ENCODE data around the gene SPDYE1.
"Not testable (repeated sequence)": the region's sequence is repeated elsewhere in the genome, so short reads cannot be mapped to it uniquely, and the experiment has no call there.

The SPDYE1 gene, protein sequence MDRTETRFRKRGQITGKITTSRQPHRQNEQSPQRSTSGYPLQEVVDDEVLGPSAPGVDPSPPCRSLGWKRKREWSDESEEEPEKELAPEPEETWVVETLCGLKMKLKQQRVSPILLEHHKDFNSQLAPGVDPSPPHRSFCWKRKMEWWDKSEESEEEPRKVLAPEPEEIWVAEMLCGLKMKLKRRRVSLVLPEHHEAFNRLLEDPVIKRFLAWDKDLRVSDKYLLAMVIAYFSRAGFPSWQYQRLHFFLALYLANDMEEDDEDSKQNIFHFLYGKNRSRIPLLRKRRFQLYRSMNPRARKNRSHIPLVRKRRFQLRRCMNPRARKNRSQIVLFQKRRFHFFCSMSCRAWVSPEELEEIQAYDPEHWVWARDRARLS

DNA sequence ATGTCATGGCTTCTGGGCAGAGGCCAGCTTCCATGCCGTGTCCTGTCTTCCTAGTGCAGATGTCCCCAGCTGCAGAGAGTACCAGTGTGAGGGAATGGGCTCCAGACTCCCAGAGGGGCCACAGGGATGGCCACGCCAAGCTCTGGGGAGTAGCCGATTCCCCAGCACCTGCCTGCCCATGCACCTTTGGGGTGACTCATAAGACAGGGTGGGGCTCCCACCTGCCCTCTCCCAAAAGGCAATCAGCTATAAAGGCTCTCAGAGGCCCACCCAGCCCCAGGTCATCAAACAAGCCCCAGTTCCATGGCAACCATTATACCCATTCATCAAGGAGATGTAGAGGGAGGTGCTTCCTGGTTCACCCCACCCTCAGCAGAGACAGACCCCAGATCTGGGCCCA is at the start of gene SPDYE1:
Gene SPDYE1, plus strand, starts transcription at position 366 of the 400 bp plus-strand sequence. CDS start 2,053 bp downstream, outside the sequence.
- H3K4me1 ChIP-seq (ENCODE audit: insufficient read depth, insufficient read length); H3K9me3 ChIP-seq (ENCODE audit: insufficient read depth, low read length); H3K36me3 ChIP-seq (ENCODE audit: insufficient read depth, insufficient read length, low read length); H3K9ac ChIP-seq (ENCODE audit: insufficient read length, low read depth); H3K27me3 ChIP-seq (ENCODE audit: insufficient read depth, insufficient read length); H3K4me3 ChIP-seq (ENCODE audit: insufficient read length, low read depth); DNase-seq (ENCODE audit: low read depth, low spot score): not testable (repeated sequence)

DNA sequence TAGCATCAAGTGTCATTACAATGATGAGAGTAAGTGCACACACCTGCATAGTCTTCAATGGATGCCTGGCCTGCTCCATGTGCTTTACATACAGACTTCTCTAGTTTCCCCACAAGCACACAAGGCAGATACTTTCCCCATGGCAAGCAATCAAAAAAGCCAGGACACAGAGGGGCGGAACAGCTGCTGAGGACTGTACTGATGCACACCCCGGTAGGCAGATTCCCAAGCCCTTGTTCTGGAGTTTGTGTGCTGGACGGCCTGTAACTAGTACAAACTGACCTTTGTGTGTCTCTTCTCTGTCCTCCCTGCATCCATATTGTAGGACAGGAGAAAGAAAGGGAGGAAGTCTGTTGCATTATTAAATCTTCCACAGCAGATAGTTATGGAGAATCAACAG is 45.7 kb upstream of the SPDYE1 start:
- TF ChIP-seq ZNF274 (IDR thresholded peaks at IDR 0.05; ENCODE audit: low read depth, low read length): no peak
- no peak for TF ChIP-seq YY1 (IDR thresholded peaks at IDR 0.05; ENCODE audit: insufficient read depth, insufficient read length)
- TF ChIP-seq SUZ12 (IDR thresholded peaks at IDR 0.05; ENCODE audit: extremely low read depth, insufficient read depth, insufficient read length): no peak
- Histone ChIP-seq H3K36me3 (ENCODE audit: insufficient read depth, insufficient read length, low read length) (peaks cover 9% of the 10 kb centered on the region), H3K27me3 (ENCODE audit: insufficient read depth, insufficient read length) (no peaks in the 10 kb centered on the region), H3K4me3 (ENCODE audit: insufficient read length, low read depth) (no peak overlapping the region), H3K9me3 (ENCODE audit: insufficient read depth, low read length) (no peaks in the 10 kb centered on the region), H3K9ac (ENCODE audit: insufficient read length, low read depth) (no peak overlapping the region), H3K4me1 (ENCODE audit: insufficient read depth, insufficient read length) (no peaks in the 10 kb centered on the region)
- no peak for DNase-seq (ENCODE audit: low read depth, low spot score)

DNA sequence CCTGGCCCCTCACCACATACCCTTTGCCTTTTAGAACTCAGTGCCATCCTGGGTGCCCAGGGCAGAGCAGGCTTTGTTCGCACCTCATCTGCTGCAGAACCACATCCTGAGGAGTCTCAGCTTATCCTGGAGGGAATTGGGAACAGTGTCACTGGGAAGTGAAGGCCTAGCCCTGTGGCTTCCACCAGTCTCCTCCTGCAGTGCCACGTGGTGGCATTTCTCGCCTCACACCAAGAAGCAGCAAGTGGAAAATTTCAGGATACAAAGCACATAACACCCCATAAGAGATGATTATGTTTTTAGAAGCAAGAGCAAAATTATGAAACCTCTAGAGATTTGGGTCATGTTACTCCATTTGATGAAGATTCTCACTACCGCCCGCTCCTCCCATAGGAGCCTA is 44.6 kb upstream of the SPDYE1 start:
- Histone ChIP-seq H3K27me3 (ENCODE audit: insufficient read depth, insufficient read length) (no peaks in the 10 kb centered on the region), H3K4me3 (ENCODE audit: insufficient read length, low read depth) (no peak overlapping the region), H3K9me3 (ENCODE audit: insufficient read depth, low read length) (no peaks in the 10 kb centered on the region), H3K36me3 (ENCODE audit: insufficient read depth, insufficient read length, low read length) (peaks cover 9% of the 10 kb centered on the region), H3K9ac (ENCODE audit: insufficient read length, low read depth) (no peak overlapping the region), H3K4me1 (ENCODE audit: insufficient read depth, insufficient read length) (no peaks in the 10 kb centered on the region)
- TF ChIP-seq ZNF274 (IDR thresholded peaks at IDR 0.05; ENCODE audit: low read depth, low read length): no peak
- TF ChIP-seq YY1 (IDR thresholded peaks at IDR 0.05; ENCODE audit: insufficient read depth, insufficient read length): no peak
- no peak for DNase-seq (ENCODE audit: low read depth, low spot score)

DNA sequence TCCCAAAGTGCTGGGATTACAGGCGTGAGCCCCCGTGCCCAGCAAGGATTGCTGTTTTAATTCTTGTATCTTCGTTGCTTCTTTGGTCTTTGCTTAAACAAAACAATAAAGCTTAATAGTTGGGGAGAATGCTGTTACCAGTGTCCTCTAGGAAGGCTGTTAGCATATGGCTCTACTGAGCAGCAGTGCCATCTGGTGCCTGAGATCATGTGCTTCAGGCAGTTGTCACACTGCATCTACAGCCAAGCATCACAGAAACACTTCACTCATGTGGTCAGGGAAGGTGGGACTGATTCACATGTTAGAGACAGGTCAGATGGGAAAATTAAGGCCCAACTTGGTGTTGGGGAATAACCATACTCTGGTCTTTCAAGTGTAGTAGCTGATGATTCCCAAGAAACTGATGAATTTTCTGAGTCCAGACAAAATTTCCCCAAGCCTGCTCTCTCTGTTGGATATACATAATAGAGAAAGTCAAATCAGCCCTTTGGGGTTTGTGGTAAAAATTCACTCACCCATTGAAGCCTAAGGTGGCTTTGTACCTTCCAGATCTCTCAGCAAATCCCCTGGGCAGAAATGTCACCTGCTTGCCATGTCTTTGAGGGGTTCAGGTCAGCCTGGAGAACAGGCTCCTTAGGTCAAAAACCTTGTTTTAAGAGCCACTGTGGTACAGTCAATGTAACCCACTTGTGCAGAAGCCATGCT is 43.0 kb upstream of the SPDYE1 start:
- H3K27me3 ChIP-seq (ENCODE audit: insufficient read depth, insufficient read length): no peaks in the 10 kb centered on the region
- TF ChIP-seq SUZ12 (IDR thresholded peaks at IDR 0.05; ENCODE audit: extremely low read depth, insufficient read depth, insufficient read length) (no peak), ZNF274 (IDR thresholded peaks at IDR 0.05; ENCODE audit: low read depth, low read length) (no peak), YY1 (IDR thresholded peaks at IDR 0.05; ENCODE audit: insufficient read depth, insufficient read length) (no peak)
- DNase-seq (ENCODE audit: low read depth, low spot score): peak; percentile 65
- no peak overlapping the region for H3K9ac ChIP-seq (ENCODE audit: insufficient read length, low read depth)
- peaks cover 9% of the 10 kb centered on the region for H3K36me3 ChIP-seq (ENCODE audit: insufficient read depth, insufficient read length, low read length)
- no peaks in the 10 kb centered on the region for H3K4me1 ChIP-seq (ENCODE audit: insufficient read depth, insufficient read length)
- no peaks in the 10 kb centered on the region for H3K9me3 ChIP-seq (ENCODE audit: insufficient read depth, low read length)
- no peak overlapping the region for H3K4me3 ChIP-seq (ENCODE audit: insufficient read length, low read depth)

DNA sequence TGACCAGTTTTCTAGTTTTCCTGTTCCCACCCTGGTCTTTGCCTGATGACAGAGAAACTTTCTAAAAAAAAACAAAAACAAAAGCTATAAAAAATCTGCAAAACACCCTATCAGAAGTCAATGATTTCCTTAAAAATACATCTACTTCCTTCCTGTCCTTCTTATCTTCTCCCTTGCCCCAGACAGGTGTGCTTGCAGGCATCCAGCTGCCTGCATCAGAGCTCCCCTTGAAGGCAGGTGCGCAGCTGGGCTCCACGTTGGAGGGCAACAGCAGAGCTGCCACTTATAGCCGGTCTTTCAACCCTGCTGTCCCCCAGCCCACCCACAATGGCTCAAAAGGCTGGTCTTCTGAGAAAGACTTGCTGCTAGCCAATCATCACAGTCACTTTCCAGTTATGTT is 41.7 kb upstream of the SPDYE1 start:
- H3K4me1 ChIP-seq (ENCODE audit: insufficient read depth, insufficient read length): no peaks in the 10 kb centered on the region
- peaks cover 3% of the 10 kb centered on the region for H3K36me3 ChIP-seq (ENCODE audit: insufficient read depth, insufficient read length, low read length)
- no peaks in the 10 kb centered on the region for H3K9me3 ChIP-seq (ENCODE audit: insufficient read depth, low read length)
- H3K27me3 ChIP-seq (ENCODE audit: insufficient read depth, insufficient read length): no peaks in the 10 kb centered on the region
- no peak for DNase-seq (ENCODE audit: low read depth, low spot score)
- H3K9ac ChIP-seq (ENCODE audit: insufficient read length, low read depth): no peak overlapping the region
- TF ChIP-seq ZNF274 (IDR thresholded peaks at IDR 0.05; ENCODE audit: low read depth, low read length) (no peak), SUZ12 (IDR thresholded peaks at IDR 0.05; ENCODE audit: extremely low read depth, insufficient read depth, insufficient read length) (no peak), YY1 (IDR thresholded peaks at IDR 0.05; ENCODE audit: insufficient read depth, insufficient read length) (no peak)
- H3K4me3 ChIP-seq (ENCODE audit: insufficient read length, low read depth): no peak overlapping the region

DNA sequence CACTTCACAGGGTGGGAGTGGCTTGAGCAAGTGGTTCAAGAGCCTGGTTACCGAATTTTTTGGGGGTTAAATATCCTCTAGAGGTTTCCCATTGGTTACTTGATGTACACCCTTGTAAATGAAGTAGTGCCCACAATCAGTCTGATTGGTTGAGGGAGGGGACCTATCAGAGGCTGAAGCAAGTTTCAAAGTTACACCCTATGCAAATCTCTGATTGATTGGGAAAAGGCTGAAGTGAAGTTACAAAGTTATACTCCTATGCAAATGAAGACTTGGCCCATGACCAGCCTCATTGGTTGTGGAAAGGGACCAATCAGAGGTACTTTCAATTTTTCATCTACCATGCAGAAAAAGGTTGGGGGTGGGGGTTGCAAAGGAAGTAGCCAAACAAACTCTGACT is 36.8 kb upstream of the SPDYE1 start:
- Histone ChIP-seq H3K4me1 (ENCODE audit: insufficient read depth, insufficient read length) (no peaks in the 10 kb centered on the region), H3K9me3 (ENCODE audit: insufficient read depth, low read length) (no peaks in the 10 kb centered on the region), H3K4me3 (ENCODE audit: insufficient read length, low read depth) (no peak overlapping the region), H3K27me3 (ENCODE audit: insufficient read depth, insufficient read length) (no peaks in the 10 kb centered on the region), H3K9ac (ENCODE audit: insufficient read length, low read depth) (no peak overlapping the region), H3K36me3 (ENCODE audit: insufficient read depth, insufficient read length, low read length) (no peaks in the 10 kb centered on the region)
- DNase-seq (ENCODE audit: low read depth, low spot score): no peak
- TF ChIP-seq YY1 (IDR thresholded peaks at IDR 0.05; ENCODE audit: insufficient read depth, insufficient read length) (no peak), ZNF274 (IDR thresholded peaks at IDR 0.05; ENCODE audit: low read depth, low read length) (no peak), SUZ12 (IDR thresholded peaks at IDR 0.05; ENCODE audit: extremely low read depth, insufficient read depth, insufficient read length) (no peak)

DNA sequence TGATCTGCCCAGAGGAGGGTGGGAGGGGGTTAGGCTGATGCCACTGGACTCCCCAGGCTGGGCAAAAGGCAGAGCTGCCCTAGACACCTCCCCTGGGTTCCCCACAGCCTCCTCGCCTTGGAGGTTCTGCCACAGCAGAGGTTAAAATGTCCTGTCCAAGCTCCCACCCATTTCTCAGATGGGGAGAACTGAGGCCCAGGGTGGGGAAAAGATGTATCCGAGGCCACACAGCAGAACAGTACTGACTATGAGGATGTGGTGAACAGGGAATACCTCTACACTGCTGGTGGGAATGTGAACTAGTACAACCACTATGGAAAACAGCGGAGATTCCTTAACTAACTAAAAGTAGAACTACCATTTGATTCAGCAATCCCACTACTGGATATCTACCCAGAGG is 31.3 kb upstream of the SPDYE1 start:
- H3K9ac ChIP-seq (ENCODE audit: insufficient read length, low read depth); DNase-seq (ENCODE audit: low read depth, low spot score); H3K36me3 ChIP-seq (ENCODE audit: insufficient read depth, insufficient read length, low read length); H3K4me1 ChIP-seq (ENCODE audit: insufficient read depth, insufficient read length); H3K4me3 ChIP-seq (ENCODE audit: insufficient read length, low read depth); H3K27me3 ChIP-seq (ENCODE audit: insufficient read depth, insufficient read length); H3K9me3 ChIP-seq (ENCODE audit: insufficient read depth, low read length): not testable (repeated sequence)

DNA sequence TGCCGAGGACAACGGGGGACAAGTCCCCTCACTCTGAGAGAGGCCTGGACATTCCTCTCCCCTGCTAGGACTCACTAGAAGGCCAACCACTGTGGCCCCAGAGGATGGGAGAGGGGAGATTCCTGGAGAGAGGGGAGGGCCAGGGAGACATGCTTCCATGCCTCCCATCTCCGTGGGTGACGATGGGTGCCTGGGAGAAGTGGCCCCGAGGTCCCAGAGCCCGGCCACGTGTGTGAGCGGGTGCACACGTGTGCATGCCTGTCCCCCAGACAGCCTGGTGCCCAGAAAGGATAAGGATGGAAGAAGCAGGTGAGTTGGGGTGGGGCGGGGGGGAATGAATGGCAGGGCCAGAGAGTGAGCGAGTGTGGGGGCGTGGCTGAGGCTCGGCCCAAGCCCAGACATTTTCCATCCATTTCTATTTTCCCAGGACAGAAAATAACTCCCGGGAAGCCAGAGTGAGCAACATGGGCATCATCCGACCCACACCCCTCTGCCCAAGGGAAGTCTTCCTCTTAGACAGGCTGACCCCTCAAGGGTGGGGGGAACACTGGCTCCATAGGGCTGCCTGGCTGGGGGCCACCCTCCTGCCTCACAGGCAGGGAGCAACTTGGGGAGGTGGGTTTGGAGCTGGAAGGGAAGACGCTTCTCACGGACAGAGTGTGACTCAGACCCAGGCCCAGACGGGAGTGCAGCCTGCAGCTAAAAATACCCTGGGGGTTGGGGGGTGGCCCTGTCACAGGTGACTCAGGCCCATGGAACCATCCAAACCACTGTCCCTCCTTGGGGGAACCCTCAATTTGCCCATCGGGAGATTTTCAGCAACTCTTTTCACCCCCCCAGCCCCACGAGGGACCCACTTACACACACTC is 29.3 kb upstream of the SPDYE1 start:
- H3K9me3 ChIP-seq (ENCODE audit: insufficient read depth, low read length); H3K9ac ChIP-seq (ENCODE audit: insufficient read length, low read depth); DNase-seq (ENCODE audit: low read depth, low spot score): not testable (repeated sequence)

DNA sequence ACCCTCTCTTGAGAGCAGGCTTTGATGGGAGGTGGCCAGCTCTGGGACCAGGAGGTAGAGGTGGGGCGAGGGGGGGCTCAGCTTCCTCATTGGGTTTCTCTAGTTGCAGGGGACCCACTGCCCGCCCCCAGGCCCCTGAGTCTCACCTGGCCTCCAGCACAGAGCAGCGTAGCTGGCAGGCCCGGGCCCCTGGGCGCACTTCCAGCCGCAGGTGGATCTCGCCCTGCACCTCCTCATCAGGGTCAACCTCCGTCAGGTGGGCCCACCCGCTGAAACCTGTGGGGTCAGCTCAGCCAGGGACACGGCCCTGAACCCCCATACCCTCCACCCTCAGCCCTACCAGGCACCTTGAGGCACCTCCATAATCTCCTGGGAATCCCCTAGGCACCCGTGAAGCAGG is 28.1 kb upstream of the SPDYE1 start:
- not testable (repeated sequence) for H3K27me3 ChIP-seq (ENCODE audit: insufficient read depth, insufficient read length); H3K9me3 ChIP-seq (ENCODE audit: insufficient read depth, low read length); DNase-seq (ENCODE audit: low read depth, low spot score); H3K36me3 ChIP-seq (ENCODE audit: insufficient read depth, insufficient read length, low read length); H3K4me1 ChIP-seq (ENCODE audit: insufficient read depth, insufficient read length); H3K4me3 ChIP-seq (ENCODE audit: insufficient read length, low read depth); H3K9ac ChIP-seq (ENCODE audit: insufficient read length, low read depth)

More for the DNA sequence above, 29.3 kb upstream of the SPDYE1 start:
- not testable (repeated sequence) for H3K36me3 ChIP-seq (ENCODE audit: insufficient read depth, insufficient read length, low read length); H3K27me3 ChIP-seq (ENCODE audit: insufficient read depth, insufficient read length); H3K4me3 ChIP-seq (ENCODE audit: insufficient read length, low read depth); H3K4me1 ChIP-seq (ENCODE audit: insufficient read depth, insufficient read length)

DNA sequence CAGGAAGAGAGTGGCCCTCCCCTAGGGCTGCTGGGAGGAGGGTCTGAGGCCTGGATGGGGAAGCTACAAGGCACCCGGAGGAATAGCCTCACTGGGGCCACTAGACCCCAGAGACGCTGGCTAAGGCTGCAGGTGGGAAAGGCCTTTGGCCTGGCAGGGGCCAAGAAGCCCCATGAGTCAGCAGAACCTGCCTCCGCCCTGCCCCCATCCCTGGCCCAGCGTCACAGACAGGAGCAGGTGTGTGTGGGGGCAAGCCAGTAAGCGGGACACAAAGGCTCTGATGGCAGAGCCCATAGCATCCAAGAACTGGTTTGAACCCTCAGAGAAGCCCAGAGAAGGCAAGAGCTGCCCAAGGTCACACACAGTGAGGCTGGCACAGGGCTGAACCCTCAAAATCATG is 27.0 kb upstream of the SPDYE1 start:
- not testable (repeated sequence) for H3K4me3 ChIP-seq (ENCODE audit: insufficient read length, low read depth); H3K27me3 ChIP-seq (ENCODE audit: insufficient read depth, insufficient read length); H3K36me3 ChIP-seq (ENCODE audit: insufficient read depth, insufficient read length, low read length); H3K9me3 ChIP-seq (ENCODE audit: insufficient read depth, low read length); DNase-seq (ENCODE audit: low read depth, low spot score); H3K4me1 ChIP-seq (ENCODE audit: insufficient read depth, insufficient read length); H3K9ac ChIP-seq (ENCODE audit: insufficient read length, low read depth)

Measured in NT2/D1 (cell line).